K562 (cell line): ENCODE results near the gene ZNF627. TPM values are rescaled to one million over a fixed set of nuclear protein-coding genes. Genes with fewer than 3 reads are reported as not detected.
A peak's percentile ranks its signal among the peaks of the same experiment; 100 is the strongest.

Source experiments
- ATAC-seq: fragments of 200-7000 bp; cut with Tn5 transposase; 3 replicates; pipeline ENCODE4 v1.9.1; 2020; ENCODE audit warnings: moderate library complexity
- BruUV-seq: library from RNA; stranded (reverse); fragments of 400-500 nt; replicated peaks from 2 replicates; lab custom pipeline; 2021; lab: Mats Ljungman, UMichigan
- CTCF ChIA-PET: fragments of 300-600 bp; formaldehyde crosslinking; extraction: SDS; loops from one replicate; lab custom pipeline; 2021; ENCODE audit warnings: low intra/inter-chr PET ratio; lab: Yijun Ruan, JAX
- POLR2A ChIA-PET: fragments of 300-600, 350-650 bp; sonication (Branson Sonifier 250); formaldehyde crosslinking; extraction: SDS; loops from one replicate; lab custom pipeline; 2021; ENCODE audit warnings: antibody characterized with exemption, inconsistent platforms; lab: Yijun Ruan, JAX
- DNase-seq, 4 experiments: peaks; one replicate each; pipeline versions ENCODE4 v3.0.0 to v3.0.0-alpha.2; 2011 to 2018; ENCODE audit warnings: low spot score in 3 of 4, mixed read lengths in 3 of 4; ENCODE audit errors: extremely low read depth in 1 of 4
- FAIRE-seq: peaks from 2 replicates; lab custom pipeline; 2011; peaks lifted over from hg19 to GRCh38; lab: Jason Lieb, UNC
- H2AFZ ChIP-seq: 2 replicates; pipeline ENCODE4 v1.6.0; 2011; ENCODE audit warnings: low read depth, low read length, control low read depth, inconsistent platforms
- H3K27ac ChIP-seq: fragments of 200-600 bp; 3 replicates; pipeline ENCODE4 v1.8.0; 2011; ENCODE audit warnings: low read depth, mild to moderate bottlenecking, control low read depth, inconsistent platforms, low read length, moderate library complexity, mixed read lengths; ENCODE audit errors: extremely low read depth
- H3K27me3 ChIP-seq, 2 experiments: fragments of 300-600 bp in 1 of 2; 2 replicates in 1 of 2; 3 replicates in 1 of 2; pipeline versions ENCODE4 v1.6.0 to v1.8.0; 2011; ENCODE audit warnings: inconsistent platforms in 2 of 2, low read length in 2 of 2, mild to moderate bottlenecking in 1 of 2, mixed read lengths in 1 of 2, moderate library complexity in 1 of 2; ENCODE audit not compliant: control insufficient read depth in 2 of 2, insufficient read depth in 2 of 2
- H3K36me3 ChIP-seq: fragments of 300-600 bp; 3 replicates; pipeline ENCODE4 v1.8.0; 2011; ENCODE audit warnings: mild to moderate bottlenecking, low read length, inconsistent platforms; ENCODE audit not compliant: control insufficient read depth, insufficient read depth
- H3K4me1 ChIP-seq, 2 experiments: fragments of 200-600 bp in 1 of 2; replicated peaks in 1 of 2; 2 replicates in 1 of 2; 3 replicates in 1 of 2; pipeline versions ENCODE4 v1.5.1 to v1.8.0; 2011; ENCODE audit warnings: inconsistent platforms in 2 of 2, low read length in 2 of 2, mild to moderate bottlenecking in 1 of 2, mixed read lengths in 1 of 2, moderate library complexity in 1 of 2; ENCODE audit not compliant: control insufficient read depth in 2 of 2, insufficient read depth in 2 of 2
- H3K4me2 ChIP-seq: 2 replicates; pipeline ENCODE4 v1.6.1; 2011; ENCODE audit warnings: low read length, control low read depth, inconsistent platforms, mixed read lengths; ENCODE audit not compliant: insufficient read depth
- H3K4me3 ChIP-seq: fragments of 200-600 bp; sonication (generic), shearing (Covaris generic); 2 replicates; pipeline ENCODE4 v1.5.1; 2016; ENCODE audit warnings: control low read depth, inconsistent platforms
- H3K79me2 ChIP-seq: fragments of 200-600 bp; 3 replicates; pipeline ENCODE4 v1.8.0; 2011; ENCODE audit warnings: low read length, inconsistent platforms; ENCODE audit not compliant: control insufficient read depth, insufficient read depth
- H3K9ac ChIP-seq, 2 experiments: 2 replicates each; pipeline versions ENCODE4 v1.6.0 to v1.6.1; 2011; ENCODE audit warnings: low read depth in 2 of 2, low read length in 2 of 2, control low read depth in 1 of 2, inconsistent platforms in 1 of 2, mild to moderate bottlenecking in 1 of 2, mixed read lengths in 1 of 2; ENCODE audit not compliant: insufficient read depth in 1 of 2
- H3K9me1 ChIP-seq: one replicate; pipeline ENCODE4 v1.6.0; 2011; ENCODE audit warnings: inconsistent platforms, mild to moderate bottlenecking, low read length, moderate library complexity; ENCODE audit not compliant: control insufficient read depth, insufficient read depth
- H3K9me3 ChIP-seq: replicated peaks from 2 replicates; pipeline ENCODE4 v1.5.1; 2011; ENCODE audit warnings: low read depth, low read length, inconsistent platforms; ENCODE audit not compliant: control insufficient read depth, insufficient read depth
- H4K20me1 ChIP-seq: replicated peaks from 2 replicates; pipeline ENCODE4 v1.6.1; 2011; ENCODE audit warnings: low read length, inconsistent platforms, mixed read lengths; ENCODE audit not compliant: control insufficient read depth, insufficient read depth
- ATF4 ChIP-seq: fragments of 450-650 bp; formaldehyde crosslinking; IDR thresholded peaks from 2 replicates; pipeline ENCODE4 v1.4.0; 2022; ENCODE audit warnings: mild to moderate bottlenecking, moderate library complexity
- CCNT2 ChIP-seq: IDR thresholded peaks from 2 replicates; pipeline ENCODE4 v1.6.1; 2011; ENCODE audit warnings: borderline replicate concordance, low read depth, mild to moderate bottlenecking, moderate library complexity, mixed read lengths, low read length; ENCODE audit not compliant: insufficient read length; ENCODE audit errors: extremely low read depth
- CTBP1 ChIP-seq: fragments of 450-650 bp; IDR thresholded peaks from 2 replicates; pipeline ENCODE4 v1.6.1; 2016; ENCODE audit warnings: borderline replicate concordance
- DACH1 ChIP-seq: fragments of 450-650 bp; IDR thresholded peaks from 2 replicates; pipeline ENCODE4 v1.6.1; 2018; ENCODE audit not compliant: partially characterized antibody
- EP300 ChIP-seq: IDR thresholded peaks from 2 replicates; pipeline ENCODE4 v1.6.1; 2012; ENCODE audit warnings: low read length, improper control_type of control experiment
- FOXA1 ChIP-seq: fragments of 450-650 bp; IDR thresholded peaks from 2 replicates; pipeline ENCODE4 v1.6.1; 2016; ENCODE audit warnings: mild to moderate bottlenecking, borderline replicate concordance
- GTF2B ChIP-seq: IDR thresholded peaks from 2 replicates; pipeline ENCODE4 v1.6.1; 2011; ENCODE audit not compliant: insufficient read length; ENCODE audit errors: extremely low read depth
- OTX1 ChIP-seq: fragments of 450-650 bp; formaldehyde crosslinking; IDR thresholded peaks from 2 replicates; pipeline ENCODE4 v1.4.0; 2022; ENCODE audit warnings: mild to moderate bottlenecking
- RB1 ChIP-seq: fragments of 450-650 bp; IDR thresholded peaks from 2 replicates; pipeline ENCODE4 v1.6.1; 2017; ENCODE audit warnings: low read depth, mild to moderate bottlenecking
- THRB ChIP-seq: fragments of 450-650 bp; formaldehyde crosslinking; conservative IDR thresholded peaks from 2 replicates; pipeline ENCODE4 v1.4.0; 2022; ENCODE audit warnings: mild to moderate bottlenecking, missing genetic modification characterization
- ZBED1 ChIP-seq: IDR thresholded peaks from 2 replicates; pipeline ENCODE4 v1.6.1; 2014
- ZBTB9 ChIP-seq: fragments of 450-650 bp; formaldehyde crosslinking; IDR thresholded peaks from 2 replicates; pipeline ENCODE4 v1.4.0; 2020; ENCODE audit warnings: mild to moderate bottlenecking, moderate library complexity
- ZNF77 ChIP-seq: fragments of 250-450 bp; sonication (Bioruptor Pico); IDR thresholded peaks from 2 replicates; pipeline ENCODE4 v1.5.0; 2020
- ZSCAN29 ChIP-seq: fragments of 450-650 bp; IDR thresholded peaks from 2 replicates; pipeline ENCODE4 v1.6.1; 2017
- WGBS: fragments of 100-300 bp; shearing (Covaris generic); methylation state at CpG from one replicate; pipeline ENCODE4 v1.1.6; 2016; ENCODE audit warnings: low coverage, mixed read lengths; ENCODE audit not compliant: insufficient coverage; ENCODE audit errors: missing lambda C conversion rate; 5-methylcytosine and 5-hydroxymethylcytosine counted together
- in situ Hi-C: fragments of 300-500 bp; cut with MboI; formaldehyde crosslinking; loops from 4 replicates; pipeline ENCODE4 v1.15.0; 2018; ENCODE audit warnings: inconsistent platforms, mixed read lengths
- intact Hi-C: fragments of 100-400 bp; cut with micrococcal nuclease; formaldehyde crosslinking; loops from 2 replicates; pipeline ENCODE4 v1.14.2; 2022
- polyA plus RNA-seq, 8 experiments: library from polyadenylated mRNA; depleted of rRNA in 4 of 8; stranded (reverse) in 5 of 8; unstranded in 3 of 8; fragments of >200 nt; fragmentation: Nextera tagmentation in 2 of 8; fragmentation: Illumina TruSeq in 1 of 8; extraction: Ambion mirVana in 2 of 8; extraction: Trizol in 1 of 8; gene quantifications; 2 replicates each; pipeline versions ENCODE4 v1.2.1 to v1.2.3, GENCODE V29; 2011 to 2014; ENCODE audit warnings: inconsistent platforms in 1 of 8, missing spikeins in 1 of 8
- total RNA-seq, 7 experiments: library from RNA; depleted of rRNA in 6 of 7; stranded (reverse); fragments of >200 nt in 6 of 7; fragmentation: Illumina TruSeq in 2 of 7; extraction: Trizol in 2 of 7; gene quantifications; 2 replicates each; pipeline versions ENCODE4 v1.2.1 to v1.2.3, GENCODE V29; 2011 to 2021; ENCODE audit warnings: low replicate concordance in 1 of 7

Gene ZNF627
- total and polyA plus RNA-seq, 9 of the 15 experiments (the other 6 are each of a cell fraction or from before 2014, with no cell fraction given): 6.4 to 19.9 (median 10.6) TPM

GRCh38 chr19:11554160-11554559, 43.1 kb upstream of the ZNF627 start:
- Histone ChIP-seq H3K9me1 (peaks cover 7% of the 10 kb centered on the region), H3K4me2 (no peak overlapping the region), H3K9ac (no peak overlapping the region), H3K4me1 (peaks cover 10 to 42% of the 10 kb centered on the region in 2 experiments; a peak in 4 of 5 replicates), H3K9me3 (no peaks in the 10 kb centered on the region), H3K4me3 (no peak overlapping the region), H3K36me3 (peaks cover 50% of the 10 kb centered on the region; the same call in 2 of the 3 replicates), H3K27ac (no peak overlapping the region), H3K27me3 (no peaks in the 10 kb centered on the region), H2AFZ (no peak overlapping the region), H4K20me1 (peaks cover 13% of the 10 kb centered on the region; the same call in 1 of the 2 replicates), H3K79me2 (peaks cover 39% of the 10 kb centered on the region)
- no peak for FAIRE-seq
- no peak for ATAC-seq
- BruUV-seq: no TSS peak
- TF ChIP-seq DACH1 (no peak), ZSCAN29 (no peak)
- no peak for DNase-seq
- in situ Hi-C loops (no loop called here), intact Hi-C loops (no loop called here)
- ChIA-PET POLR2A (no interaction called here), CTCF (no interaction called here)
- 95% methylated on average over 12 of the region's 12 CpGs for WGBS

GRCh38 chr19:11555246-11555645, 42.0 kb upstream of the ZNF627 start:
- Histone ChIP-seq H4K20me1 (peaks cover 13% of the 10 kb centered on the region; the same call in 1 of the 2 replicates), H3K4me3 (no peak overlapping the region), H3K9ac (peak overlapping the region in 1 of 2 experiments; percentile 55; a peak in 1 of 4 replicates), H3K4me2 (no peak overlapping the region), H3K9me3 (no peaks in the 10 kb centered on the region), H3K27ac (no peak overlapping the region), H2AFZ (no peak overlapping the region), H3K27me3 (no peaks in the 10 kb centered on the region), H3K4me1 (peaks cover 10 to 41% of the 10 kb centered on the region in 2 experiments; a peak in 4 of 5 replicates), H3K9me1 (peaks cover 7% of the 10 kb centered on the region), H3K36me3 (peaks cover 50% of the 10 kb centered on the region; the same call in 2 of the 3 replicates), H3K79me2 (peaks cover 50% of the 10 kb centered on the region)
- ATAC-seq: no peak
- CTCF ChIA-PET: no interaction called here
- WGBS: 82% methylated on average over 5 of the region's 6 CpGs
- intact Hi-C loops: no loop called here
- no TSS peak for BruUV-seq
- POLR2A ChIA-PET: no interaction called here
- FAIRE-seq: no peak
- in situ Hi-C loops: no loop called here
- no peak for DNase-seq
- TF ChIP-seq RB1 (no peak), OTX1 (CRISPR knock-in tag) (no peak), ZNF77 (CRISPR knock-in tag) (no peak), CCNT2 (no peak), CTBP1 (no peak), THRB (CRISPR knock-in tag) (no peak), ZBED1 (no peak), GTF2B (no peak), FOXA1 (no peak), EP300 (no peak), ATF4 (CRISPR knock-in tag) (no peak), ZBTB9 (CRISPR knock-in tag) (no peak)
